Ovary (tissue), 9 donors: Measurements from ENCODE around the gene SUN1. TPM values are rescaled to one million over a fixed set of nuclear protein-coding genes. Genes with fewer than 3 reads are reported as not detected.
A peak's percentile ranks its signal among the peaks of the same experiment; 100 is the strongest.

Source experiments
- DNase-seq, 5 donors: peaks; one replicate each; pipeline ENCODE4 v3.0.0-alpha.2; 2019 to 2020
- H3K27ac ChIP-seq, 2 donors: fragments of 200-600 bp; one replicate each; pipeline versions ENCODE4 v1.5.1 to v1.8.0; 2019 to 2022
- H3K27me3 ChIP-seq: fragments of 200-600 bp; one replicate; pipeline ENCODE4 v1.8.0; 2022
- H3K36me3 ChIP-seq: fragments of 200-600 bp; sonication (generic); one replicate; pipeline ENCODE4 v1.5.1; 2019
- H3K4me1 ChIP-seq: one replicate; pipeline ENCODE4 v1.8.1; 2013; ENCODE audit warnings: mild to moderate bottlenecking, moderate library complexity; ENCODE audit not compliant: insufficient read depth
- H3K4me3 ChIP-seq: fragments of 200-600 bp; sonication (generic); one replicate; pipeline ENCODE4 v1.5.1; 2017
- H3K9me3 ChIP-seq, 2 donors: fragments of 200-600 bp in 1 of 2; sonication (generic) in 1 of 2; one replicate each; pipeline versions ENCODE4 v1.5.1 to v1.8.1; 2013 to 2019; ENCODE audit warnings: mild to moderate bottlenecking in 1 of 2, moderate library complexity in 1 of 2
- CTCF ChIP-seq, 3 donors: fragments of 450-650 bp in 2 of 3; fragments of 200-600 bp in 1 of 3; IDR thresholded peaks; one replicate each; pipeline versions ENCODE4 v1.5.1 to v1.8.0; 2016 to 2022; ENCODE audit warnings: antibody characterized with exemption in 3 of 3, mild to moderate bottlenecking in 1 of 3
- EP300 ChIP-seq: sonication (generic); formaldehyde crosslinking; IDR thresholded peaks from one replicate; pipeline ENCODE4 v1.6.1; 2017; ENCODE audit warnings: antibody characterized with exemption
- POLR2A ChIP-seq: fragments of 450-650 bp; IDR thresholded peaks from one replicate; pipeline ENCODE4 v1.6.1; 2017; ENCODE audit warnings: antibody characterized with exemption, mild to moderate bottlenecking, moderate library complexity
- WGBS, 3 donors: extraction: QIAGEN DNeasy Blood & Tissue Kit in 1 of 3; methylation state at CpG; one replicate each; pipeline versions ENCODE4 v1.1.5 to v1.1.7; 2013 to 2017; 5-methylcytosine and 5-hydroxymethylcytosine counted together
- intact Hi-C, 4 donors: fragments of 100-400 bp; cut with DNase I; formaldehyde crosslinking; loops; one replicate each; pipeline versions ENCODE4 v1.11.0 to v1.15.1; 2022 to 2023
- polyA plus RNA-seq, 2 donors: library from polyadenylated mRNA; stranded (reverse); fragments of 200-250 nt in 1 of 2; fragments of 350-450 nt in 1 of 2; fragmentation: Illumina TruSeq in 1 of 2; extraction: RNeasy Lipid Tissue Mini Kit (QIAGEN cat#74804) in 1 of 2; gene quantifications; one replicate each; pipeline ENCODE4 v1.2.3, GENCODE V29; 2013 to 2014
- total RNA-seq, 7 donors: library from RNA; depleted of rRNA in 2 of 7; stranded (reverse); fragments of >200 nt in 2 of 7; fragmentation: NEBNext Ultra II Directional in 3 of 7; extraction: Animal tissue kit (Norgen Biotek cat#: 25700) in 3 of 7; gene quantifications; one replicate each; pipeline versions ENCODE4 v1.1.0 to v1.2.4, GENCODE V29; 2016 to 2023
- donor health status: DM: no; HTN: no; CAD: no; lungs with moderate emphysema.
- donor health status: DM: no; HTN: no; CAD: no.
- donor health status: Bipolar disorder and iron deficiency.
- donor health status: DM: yes; HTN: yes; CAD: no.
- donor health status: DM: no; HTN: no; CAD: no.
- donor health status: DM: yes; HTN: yes; CAD: no.

Gene SUN1
- total and polyA plus RNA-seq, 9 donors = 100 to 196 (median 143) TPM

GRCh38 chr7:877312-878232, 45.3 kb downstream of the SUN1 start:
- no peak for TF ChIP-seq POLR2A
- TF ChIP-seq CTCF (IDR thresholded peaks at IDR 0.05) = no peak
- TF ChIP-seq EP300 = no peak
- Histone ChIP-seq H3K4me1 (peaks cover 23% of the 10 kb centered on the region), H3K27ac (no peak overlapping the region), H3K9me3 (no peaks in the 10 kb centered on the region), H3K27me3 (no peaks in the 10 kb centered on the region), H3K36me3 (no peaks in the 10 kb centered on the region), H3K4me3 (peak overlapping the region; percentile 95)
- DNase-seq = peak in 4 of 5 donors; percentile 45 to 70 (median 61)
- intact Hi-C loops = loop anchor here in 2 of 4 donors (10.0 kb wide), 2 partner anchors 93 to 353 kb away; no protein-coding TSS in a partner anchor
- WGBS, 3 donors = 11 to 18% (median 12%) methylated on average over 40 to 47 of the region's 47 CpGs

- intact Hi-C loops = loop anchor here in 2 of 4 donors (10.0 kb wide), 2 partner anchors 94 to 354 kb away; no protein-coding TSS in a partner anchor
- 88 to 91% (median 90%) methylated on average over 15 of the region's 15 CpGs for WGBS, 3 donors
- no peak for DNase-seq
- H3K4me1 ChIP-seq = peaks cover 35% of the 10 kb centered on the region
- TF ChIP-seq CTCF (IDR thresholded peaks at IDR 0.05) = no peak
- TF ChIP-seq EP300 = no peak
- TF ChIP-seq POLR2A = no peak
- no peak overlapping the region for H3K27ac ChIP-seq
- no peaks in the 10 kb centered on the region for H3K9me3 ChIP-seq
- no peaks in the 10 kb centered on the region for H3K36me3 ChIP-seq
- no peak overlapping the region for H3K4me3 ChIP-seq
- no peaks in the 10 kb centered on the region for H3K27me3 ChIP-seq
Measured at GRCh38 chr7:879093-879492, 46.8 kb downstream of the SUN1 start.

GRCh38 chr7:879706-880105, 47.4 kb downstream of the SUN1 start:
- intact Hi-C loops = loop anchor here in 2 of 4 donors (10.0 kb wide), 3 partner anchors 95 to 555 kb away; no protein-coding TSS in a partner anchor
- TF ChIP-seq CTCF (IDR thresholded peaks at IDR 0.05) (no peak), POLR2A (no peak), EP300 (no peak)
- H3K36me3 ChIP-seq = no peaks in the 10 kb centered on the region
- no peak overlapping the region for H3K27ac ChIP-seq
- H3K9me3 ChIP-seq = no peaks in the 10 kb centered on the region
- 76 to 82% (median 78%) methylated on average over 14 of the region's 14 CpGs for WGBS, 3 donors
- peaks cover 40% of the 10 kb centered on the region for H3K4me1 ChIP-seq
- H3K4me3 ChIP-seq = no peak overlapping the region
- DNase-seq = no peak
- no peaks in the 10 kb centered on the region for H3K27me3 ChIP-seq

- Histone ChIP-seq H3K27ac (no peak overlapping the region), H3K4me1 (peaks cover 37% of the 10 kb centered on the region)
- 81 to 87% (median 85%) methylated on average over 15 of the region's 15 CpGs for WGBS, 3 donors
Measured at GRCh38 chr7:880450-880849, 48.2 kb downstream of the SUN1 start.

More at GRCh38 chr7:880450-880849, 48.2 kb downstream of the SUN1 start:
- H3K9me3 ChIP-seq = no peaks in the 10 kb centered on the region
- intact Hi-C loops = loop anchor here in 1 of 4 donors (10.0 kb wide), 1 partner anchor 556 kb away; no protein-coding TSS in a partner anchor
- no peaks in the 10 kb centered on the region for H3K36me3 ChIP-seq
- TF ChIP-seq CTCF (IDR thresholded peaks at IDR 0.05) (no peak), POLR2A (no peak), EP300 (no peak)
- no peaks in the 10 kb centered on the region for H3K27me3 ChIP-seq
- DNase-seq = no peak
- H3K4me3 ChIP-seq = no peak overlapping the region
